Left lung (tissue), 10 donors: ENCODE measurements around the gene TUBGCP3. TPM values are rescaled to one million over a fixed set of nuclear protein-coding genes. Genes with fewer than 3 reads are reported as not detected.

Experiments used
- ATAC-seq: fragments of 200-7000 bp; cut with Tn5 transposase; one replicate; pipeline ENCODE4 v1.9.1; 2020; ENCODE audit warnings: moderate library complexity
- DNase-seq, 4 donors: peaks; one replicate each; pipeline ENCODE4 v3.0.0-alpha.2; 2013 to 2020
- H3K27ac ChIP-seq, 2 donors: fragments of 200-600 bp; sonication (generic) in 1 of 2; one replicate each; pipeline versions ENCODE4 v1.5.0 to v1.8.0; 2020 to 2021
- H3K27me3 ChIP-seq, 2 donors: fragments of 200-600 bp; sonication (generic) in 1 of 2; one replicate each; pipeline versions ENCODE4 v1.5.0 to v1.8.0; 2020 to 2021
- H3K36me3 ChIP-seq, 2 donors: fragments of 200-600 bp; sonication (generic) in 1 of 2; one replicate each; pipeline versions ENCODE4 v1.5.0 to v1.8.0; 2020 to 2021
- H3K4me1 ChIP-seq, 2 donors: fragments of 200-600 bp; one replicate each; pipeline ENCODE4 v1.8.0; 2021
- H3K4me3 ChIP-seq, 2 donors: fragments of 200-600 bp; sonication (generic) in 1 of 2; one replicate each; pipeline versions ENCODE4 v1.5.0 to v1.8.0; 2020 to 2021; ENCODE audit warnings: mild to moderate bottlenecking in 1 of 2
- H3K9me3 ChIP-seq, 2 donors: fragments of 200-600 bp; sonication (generic) in 1 of 2; one replicate each; pipeline versions ENCODE4 v1.5.0 to v1.8.0; 2020 to 2021
- intact Hi-C, 2 donors: fragments of 100-400 bp; cut with DNase I; formaldehyde crosslinking; loops; one replicate each; pipeline versions ENCODE4 v1.11.2 to v1.14.2; 2022
- polyA plus RNA-seq, 6 donors: library from polyadenylated mRNA; unstranded; fragments of 120-200 nt; gene quantifications; one replicate each; pipeline ENCODE4 v1.2.1, GENCODE V29; 2013; ENCODE audit not compliant: insufficient read length in 6 of 6
- total RNA-seq, 2 donors: library from RNA; stranded (reverse); fragmentation: NEBNext Ultra II Directional; extraction: Animal tissue kit (Norgen Biotek cat#: 25700); gene quantifications; one replicate each; pipeline ENCODE4 v1.2.1, GENCODE V29; 2021
- TF ChIP-seq, protein P1 (sequence below), 2 donors: fragments of 200-600 bp; sonication (generic) in 1 of 2; IDR thresholded peaks; one replicate each; pipeline versions ENCODE4 v1.5.0 to v1.8.0; 2021; ENCODE audit warnings: antibody characterized with exemption in 2 of 2
- donor health status: DM: no; HTN: yes; CAD: no.
- donor health status: DM: no; HTN: no; CAD: no.

TUBGCP3 gene
- total and polyA plus RNA-seq, 8 donors, result 26.8 to 42.7 (median 32.7) TPM

DNA sequence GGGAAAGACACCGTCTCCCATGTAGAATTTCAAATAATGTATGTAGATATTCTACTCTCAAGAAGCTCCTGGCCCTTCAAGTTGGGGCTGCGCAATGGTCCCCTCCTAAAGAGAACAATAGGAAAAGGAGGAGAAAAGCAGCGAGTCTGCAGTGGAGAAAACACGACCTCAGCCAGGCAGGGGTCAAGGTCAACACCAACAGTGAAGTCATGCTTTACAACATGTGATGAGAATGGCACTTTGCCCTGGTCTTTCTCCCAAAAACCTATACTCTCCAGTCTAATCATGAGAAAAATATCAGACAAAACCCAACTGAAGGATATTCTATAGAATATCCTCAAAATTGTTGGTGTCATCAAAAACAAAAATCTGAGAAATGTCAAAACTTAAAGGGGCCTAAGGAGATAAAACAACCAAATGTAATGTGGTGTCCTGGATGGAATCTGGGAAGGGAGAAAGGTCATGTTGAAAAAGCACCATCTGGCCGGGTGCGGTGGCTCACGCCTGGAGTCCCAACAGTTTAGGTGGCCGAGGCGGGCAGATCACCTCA, 110.8 kb downstream of the TUBGCP3 start:
- Histone ChIP-seq H3K9me3 (peaks cover 0 to 7% of the 10 kb centered on the region in 2 donors), H3K27me3 (no peaks in the 10 kb centered on the region), H3K4me3 (no peak overlapping the region), H3K4me1 (no peaks in the 10 kb centered on the region), H3K36me3 (no peaks in the 10 kb centered on the region), H3K27ac (no peak overlapping the region)
- intact Hi-C loops, result no loop called here
- ATAC-seq (no peak), DNase-seq (no peak)
- TF ChIP-seq, protein P1, sequence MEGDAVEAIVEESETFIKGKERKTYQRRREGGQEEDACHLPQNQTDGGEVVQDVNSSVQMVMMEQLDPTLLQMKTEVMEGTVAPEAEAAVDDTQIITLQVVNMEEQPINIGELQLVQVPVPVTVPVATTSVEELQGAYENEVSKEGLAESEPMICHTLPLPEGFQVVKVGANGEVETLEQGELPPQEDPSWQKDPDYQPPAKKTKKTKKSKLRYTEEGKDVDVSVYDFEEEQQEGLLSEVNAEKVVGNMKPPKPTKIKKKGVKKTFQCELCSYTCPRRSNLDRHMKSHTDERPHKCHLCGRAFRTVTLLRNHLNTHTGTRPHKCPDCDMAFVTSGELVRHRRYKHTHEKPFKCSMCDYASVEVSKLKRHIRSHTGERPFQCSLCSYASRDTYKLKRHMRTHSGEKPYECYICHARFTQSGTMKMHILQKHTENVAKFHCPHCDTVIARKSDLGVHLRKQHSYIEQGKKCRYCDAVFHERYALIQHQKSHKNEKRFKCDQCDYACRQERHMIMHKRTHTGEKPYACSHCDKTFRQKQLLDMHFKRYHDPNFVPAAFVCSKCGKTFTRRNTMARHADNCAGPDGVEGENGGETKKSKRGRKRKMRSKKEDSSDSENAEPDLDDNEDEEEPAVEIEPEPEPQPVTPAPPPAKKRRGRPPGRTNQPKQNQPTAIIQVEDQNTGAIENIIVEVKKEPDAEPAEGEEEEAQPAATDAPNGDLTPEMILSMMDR (IDR thresholded peaks at IDR 0.05), result no peak

DNA sequence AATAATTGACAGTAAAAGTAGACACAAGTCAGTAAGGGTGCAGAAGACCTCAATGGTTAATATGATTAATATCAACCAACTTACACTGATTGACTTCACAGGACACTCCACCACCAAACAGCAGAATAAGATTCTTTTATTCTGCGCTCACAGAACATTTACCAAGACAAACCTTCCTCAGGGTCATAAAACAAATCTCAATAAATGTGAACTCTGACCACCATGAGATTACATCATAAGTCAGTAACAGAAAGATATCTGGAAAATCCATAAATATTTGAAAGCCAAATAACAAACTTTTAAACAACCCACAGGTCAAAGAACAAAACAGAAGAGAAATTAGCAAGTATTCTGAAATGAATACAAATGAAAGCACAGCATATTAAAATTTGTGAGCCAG, 112.1 kb downstream of the TUBGCP3 start:
- intact Hi-C loops, result no loop called here

DNA sequence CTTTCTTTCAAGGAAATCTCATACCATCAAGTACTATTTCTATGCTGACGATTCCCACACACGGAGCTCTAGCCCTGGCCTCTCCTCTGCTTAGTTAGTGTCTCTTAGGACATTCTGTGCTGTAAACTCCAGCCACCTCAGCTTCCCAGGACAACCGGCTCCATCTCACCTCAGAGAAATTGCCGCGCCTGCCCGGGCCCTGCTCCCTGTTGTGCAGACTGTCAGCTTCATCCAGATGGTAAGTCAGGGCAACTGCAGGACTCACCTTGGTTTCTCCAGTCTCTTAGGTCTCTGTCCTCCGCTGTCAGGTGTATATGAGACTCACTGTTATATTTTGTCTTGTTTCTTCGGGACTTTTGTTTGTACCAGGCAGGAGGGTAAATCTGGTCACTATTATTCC, 113.1 kb downstream of the TUBGCP3 start:
- intact Hi-C loops, result no loop called here
- H3K27ac ChIP-seq, result no peak overlapping the region
- peaks cover 0 to 3% of the 10 kb centered on the region in 2 donors for H3K9me3 ChIP-seq
- H3K36me3 ChIP-seq, result no peaks in the 10 kb centered on the region
- ATAC-seq (no peak), DNase-seq (no peak)
- no peaks in the 10 kb centered on the region for H3K27me3 ChIP-seq
- TF ChIP-seq, protein P1 (IDR thresholded peaks at IDR 0.05), result no peak
- no peak overlapping the region for H3K4me3 ChIP-seq
- H3K4me1 ChIP-seq, result no peaks in the 10 kb centered on the region

More for the DNA sequence above, 112.1 kb downstream of the TUBGCP3 start:
- TF ChIP-seq, protein P1 (IDR thresholded peaks at IDR 0.05), result no peak
- ATAC-seq, result no peak
- H3K9me3 ChIP-seq, result peaks cover 0 to 7% of the 10 kb centered on the region in 2 donors
- no peaks in the 10 kb centered on the region for H3K27me3 ChIP-seq
- H3K4me3 ChIP-seq, result no peak overlapping the region
- DNase-seq, result no peak
- no peaks in the 10 kb centered on the region for H3K4me1 ChIP-seq
- no peak overlapping the region for H3K27ac ChIP-seq
- no peaks in the 10 kb centered on the region for H3K36me3 ChIP-seq

DNA sequence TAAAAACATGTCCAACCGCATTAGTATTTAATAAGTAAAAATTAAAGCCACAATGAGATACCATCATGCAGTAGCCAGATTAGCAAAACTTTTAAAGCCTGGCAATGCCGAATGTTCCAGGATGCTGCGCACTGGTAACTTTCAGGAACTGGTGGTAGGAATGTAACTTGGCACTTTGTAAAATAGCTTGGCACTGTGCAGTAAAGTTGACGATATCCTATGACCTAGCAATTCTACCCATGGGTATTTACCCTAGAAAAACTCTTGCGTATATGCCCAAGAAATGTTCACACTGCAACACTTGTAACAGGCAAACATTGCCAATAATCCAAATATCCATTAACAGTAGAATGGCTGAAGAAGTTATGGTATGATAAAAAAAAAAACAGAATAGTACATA, 114.1 kb downstream of the TUBGCP3 start:
- intact Hi-C loops, result no loop called here
- no peak overlapping the region for H3K27ac ChIP-seq

DNA sequence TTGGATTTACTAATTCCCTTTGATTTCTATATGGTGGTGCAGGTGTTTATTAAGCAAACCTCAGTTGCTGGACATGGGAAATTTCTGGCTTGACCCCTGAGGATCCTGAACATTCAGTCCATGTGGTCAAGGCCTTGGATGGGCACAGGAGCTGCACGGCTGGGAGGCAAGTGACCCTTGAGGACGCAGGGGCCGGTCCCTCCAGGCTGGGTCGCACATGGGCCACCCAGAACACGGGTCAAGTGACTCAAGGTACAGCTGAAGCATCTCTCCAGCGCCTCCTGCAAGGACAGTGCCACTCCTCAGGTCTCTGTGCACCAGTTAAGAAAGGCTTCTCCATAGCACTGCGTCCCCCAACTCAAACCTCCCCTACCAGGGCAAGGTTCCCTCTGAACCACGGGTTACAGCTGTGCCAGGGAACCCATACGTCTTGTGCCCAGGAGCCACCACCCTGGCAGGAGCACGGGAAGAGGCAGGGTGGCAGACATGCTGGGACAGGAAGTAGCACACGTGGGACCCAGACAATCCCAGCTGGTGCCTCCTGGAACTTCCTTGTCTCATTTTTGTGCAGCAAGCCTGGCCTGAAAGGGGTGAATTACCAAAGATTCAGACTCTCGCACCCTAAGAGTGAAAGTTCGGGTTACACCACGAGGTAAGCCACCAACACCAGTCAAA, 118.7 kb downstream of the TUBGCP3 start:
- no peak overlapping the region for H3K27ac ChIP-seq
- no peaks in the 10 kb centered on the region for H3K4me1 ChIP-seq
- DNase-seq (no peak), ATAC-seq (no peak)
- intact Hi-C loops, result no loop called here
- TF ChIP-seq, protein P1 (IDR thresholded peaks at IDR 0.05), result no peak
- H3K9me3 ChIP-seq, result peaks cover 0 to 3% of the 10 kb centered on the region in 2 donors
- no peaks in the 10 kb centered on the region for H3K36me3 ChIP-seq
- no peaks in the 10 kb centered on the region for H3K27me3 ChIP-seq
- H3K4me3 ChIP-seq, result no peak overlapping the region

More for the DNA sequence above, 114.1 kb downstream of the TUBGCP3 start:
- Histone ChIP-seq H3K27me3 (no peaks in the 10 kb centered on the region), H3K4me3 (no peak overlapping the region), H3K36me3 (no peaks in the 10 kb centered on the region), H3K9me3 (peaks cover 0 to 3% of the 10 kb centered on the region in 2 donors), H3K4me1 (no peaks in the 10 kb centered on the region)
- TF ChIP-seq, protein P1 (IDR thresholded peaks at IDR 0.05), result no peak
- DNase-seq, result no peak
- no peak for ATAC-seq
